A673 (cell line): ENCODE data around the gene ELOVL6.

ENCODE experiments used
- CTCF ChIP-seq: fragments of 300-800, 200-600 bp; sonication (generic); conservative IDR thresholded peaks from 2 replicates; pipeline ENCODE4 v1.5.1; 2017; ENCODE audit warnings: low read depth, mild to moderate bottlenecking, antibody characterized with exemption, low read length, moderate library complexity, mixed read lengths
- EZH2 ChIP-seq: fragments of 200-600 bp; sonication (generic); IDR thresholded peaks from 2 replicates; pipeline ENCODE4 v1.6.1; 2017; ENCODE audit warnings: borderline replicate concordance, low read depth, mild to moderate bottlenecking, mixed read lengths, antibody characterized with exemption, low read length; ENCODE audit not compliant: poor library complexity, severe bottlenecking

DNA sequence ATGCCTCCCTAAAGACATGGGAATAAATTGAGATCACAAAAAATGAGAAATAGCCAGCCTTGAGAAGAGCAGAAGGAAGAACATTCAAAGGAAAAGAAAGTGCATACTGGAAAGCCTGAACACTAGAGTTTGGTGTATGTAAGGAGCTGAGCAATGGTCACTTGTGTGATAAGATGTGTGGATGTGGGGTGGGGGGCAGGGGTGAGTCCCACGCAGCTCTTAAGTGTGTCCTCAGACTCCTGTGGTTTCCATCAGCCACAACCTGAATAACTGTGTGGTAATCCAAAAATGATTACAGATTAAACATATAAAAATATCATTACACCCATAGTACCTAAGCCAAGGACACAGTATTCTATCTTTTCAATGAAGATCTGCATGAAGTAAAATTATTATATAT lies 59.9 kb downstream of the ELOVL6 start:
- TF ChIP-seq EZH2: no peak
- TF ChIP-seq CTCF: no peak
